ENCODE measurements around the gene VMP1. TPM values are rescaled to one million over a fixed set of nuclear protein-coding genes. Genes with fewer than 3 reads are reported as not detected.

Gene VMP1
- total and polyA plus RNA-seq, 2 of the 13 experiments (the other 11 are each of a cell fraction or from before 2014, with no cell fraction given): 186 to 271 TPM

DNA sequence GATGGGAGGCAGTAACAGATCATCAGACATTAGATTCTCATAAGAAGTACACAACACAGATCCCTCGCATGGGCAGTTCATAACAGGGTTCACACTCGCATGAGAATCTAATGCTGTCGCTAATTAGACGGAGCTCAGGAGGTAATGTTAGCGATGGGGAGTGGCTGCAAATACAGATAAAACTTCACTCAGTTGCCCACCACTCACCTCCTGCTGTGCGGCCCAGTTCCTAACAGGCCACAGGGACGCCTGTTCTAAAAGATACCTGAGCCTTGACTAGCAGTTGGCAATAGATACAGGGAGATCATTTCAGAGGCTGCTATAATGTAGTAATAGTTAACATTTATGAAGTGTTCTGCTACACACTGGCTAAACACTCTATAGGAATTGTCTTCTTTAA lies 5.2 kb upstream of the VMP1 start:
- no TSS peak for BruUV-seq (replicated peaks)
- H3K4me1 ChIP-seq (ENCODE audit: insufficient read depth, low read length): peaks cover 77% of the 10 kb centered on the region
- FAIRE-seq (no peak), DNase-seq (ENCODE audit: low spot score) (no peak), ATAC-seq (no peak)
- no peak for TF ChIP-seq ZSCAN31 (CRISPR knock-in tag; IDR thresholded peaks at IDR 0.05; ENCODE audit: low read depth)
- no peak for TF ChIP-seq HNRNPLL (IDR thresholded peaks at IDR 0.05; ENCODE audit: low read depth, low read length, poor library complexity, severe bottlenecking)
- TF ChIP-seq SMAD3 (CRISPR knock-in tag; IDR thresholded peaks at IDR 0.05): no peak
- TF ChIP-seq RBM22 (optimal IDR thresholded peaks at IDR 0.05; ENCODE audit: low read length): peak; percentile 52
- TF ChIP-seq, protein P1, sequence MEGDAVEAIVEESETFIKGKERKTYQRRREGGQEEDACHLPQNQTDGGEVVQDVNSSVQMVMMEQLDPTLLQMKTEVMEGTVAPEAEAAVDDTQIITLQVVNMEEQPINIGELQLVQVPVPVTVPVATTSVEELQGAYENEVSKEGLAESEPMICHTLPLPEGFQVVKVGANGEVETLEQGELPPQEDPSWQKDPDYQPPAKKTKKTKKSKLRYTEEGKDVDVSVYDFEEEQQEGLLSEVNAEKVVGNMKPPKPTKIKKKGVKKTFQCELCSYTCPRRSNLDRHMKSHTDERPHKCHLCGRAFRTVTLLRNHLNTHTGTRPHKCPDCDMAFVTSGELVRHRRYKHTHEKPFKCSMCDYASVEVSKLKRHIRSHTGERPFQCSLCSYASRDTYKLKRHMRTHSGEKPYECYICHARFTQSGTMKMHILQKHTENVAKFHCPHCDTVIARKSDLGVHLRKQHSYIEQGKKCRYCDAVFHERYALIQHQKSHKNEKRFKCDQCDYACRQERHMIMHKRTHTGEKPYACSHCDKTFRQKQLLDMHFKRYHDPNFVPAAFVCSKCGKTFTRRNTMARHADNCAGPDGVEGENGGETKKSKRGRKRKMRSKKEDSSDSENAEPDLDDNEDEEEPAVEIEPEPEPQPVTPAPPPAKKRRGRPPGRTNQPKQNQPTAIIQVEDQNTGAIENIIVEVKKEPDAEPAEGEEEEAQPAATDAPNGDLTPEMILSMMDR (CRISPR knock-in tag; IDR thresholded peaks at IDR 0.05): no peak
- TF ChIP-seq ZNF782 (CRISPR knock-in tag; IDR thresholded peaks at IDR 0.05; ENCODE audit: borderline replicate concordance): no peak
- no peak overlapping the region for H3K4me3 ChIP-seq (replicated peaks in 1 of 3; ENCODE audit: insufficient read depth in 1 of 3, low read depth in 2 of 3, low read length in 3 of 3)
- no peaks in the 10 kb centered on the region; a peak in 1 of 5 replicates for H3K27me3 ChIP-seq (ENCODE audit: control insufficient read depth in 1 of 2, insufficient read depth in 2 of 2, low read length in 2 of 2)
- intact Hi-C loops (cut with micrococcal nuclease; ENCODE audit: unreplicated experiment): no loop called here
- peaks cover 98% of the 10 kb centered on the region for H3K79me2 ChIP-seq (ENCODE audit: insufficient read depth, low read length)
- peaks cover 16 to 52% of the 10 kb centered on the region in 2 experiments for H3K36me3 ChIP-seq (replicated peaks in 1 of 2; ENCODE audit: control insufficient read depth in 1 of 2, insufficient read depth in 2 of 2, low read length in 2 of 2)
- in situ Hi-C loops (cut with HindIII; ENCODE audit: extremely low pct_ligation_motif_present, low pct_unique_long_range_greater_than_20kb): no loop called here
- no peaks in the 10 kb centered on the region for H3K9me3 ChIP-seq (ENCODE audit: low read length)
- WGBS (ENCODE audit: low lambda C conversion rate): 97% methylated on average over 7 of the region's 7 CpGs
- no peak overlapping the region for H2AFZ ChIP-seq (ENCODE audit: low read length)
- no peak overlapping the region for H3K27ac ChIP-seq (ENCODE audit: extremely low read length, insufficient read depth, low read length)
- 0 out of 2 replicates have a peak overlapping the region, but pooled peaks have one; percentile 12 for H3K4me2 ChIP-seq (ENCODE audit: low read depth, low read length)
- peak overlapping the region; percentile 6; the same call in 1 of the 2 replicates for H3K9ac ChIP-seq (ENCODE audit: insufficient read depth, low read depth, low read length)
- ChIA-PET CTCF (ENCODE audit: low intra/inter-chr PET ratio, low total read pairs) (no interaction called here), POLR2A (interaction anchor here (1.2 to 2.3 kb wide), 2 partner anchors 23 to 83 kb away, joined by 3 to 6 read pairs; partner anchors contain the start of gene CLTC)
- peaks cover 84% of the 10 kb centered on the region for H4K20me1 ChIP-seq (ENCODE audit: insufficient read depth, low read length)
